Neural cell (in vitro differentiated cells): ENCODE data around the gene TRABD2B. TPM values are rescaled to one million over a fixed set of nuclear protein-coding genes. Genes with fewer than 3 reads are reported as not detected.

Source experiments
- H2AFZ ChIP-seq: fragments of 200-600, 300-800 bp; sonication (generic), shearing (Covaris generic); 2 replicates; pipeline ENCODE4 v1.6.0; 2014; ENCODE audit warnings: low read depth, mild to moderate bottlenecking, antibody characterized with exemption, low read length, moderate library complexity
- H3F3A ChIP-seq: fragments of 200-600 bp; shearing (Covaris generic); 2 replicates; pipeline ENCODE4 v1.6.1; 2016; ENCODE audit warnings: mild to moderate bottlenecking, moderate library complexity, mixed read lengths, antibody characterized with exemption, low read length; ENCODE audit not compliant: insufficient read depth, poor library complexity, severe bottlenecking
- H3K27ac ChIP-seq: fragments of 200-600, 300-800 bp; sonication (generic), shearing (Covaris generic); 2 replicates; pipeline ENCODE4 v1.5.1; 2014; ENCODE audit warnings: mild to moderate bottlenecking, low read length, moderate library complexity
- H3K27me3 ChIP-seq: fragments of 300-800, 200-600 bp; sonication (generic), shearing (Covaris generic); 2 replicates; pipeline ENCODE4 v1.6.0; 2014; ENCODE audit warnings: mild to moderate bottlenecking, low read depth, low read length, moderate library complexity; ENCODE audit not compliant: insufficient read depth
- H3K36me3 ChIP-seq: fragments of 300-800, 200-600 bp; sonication (generic), shearing (Covaris generic); 2 replicates; pipeline ENCODE4 v1.5.1; 2014; ENCODE audit warnings: mild to moderate bottlenecking, antibody characterized with exemption, low read length, moderate library complexity; ENCODE audit not compliant: insufficient read depth
- H3K4me2 ChIP-seq: fragments of 300-800, 200-600 bp; sonication (generic), shearing (Covaris generic); 2 replicates; pipeline ENCODE4 v1.6.0; 2014; ENCODE audit warnings: mild to moderate bottlenecking, low read length
- H3K4me3 ChIP-seq: fragments of 300-800, 200-600 bp; sonication (generic), shearing (Covaris generic); 2 replicates; pipeline ENCODE4 v1.5.1; 2014; ENCODE audit warnings: mild to moderate bottlenecking, low read length, moderate library complexity
- H3K79me2 ChIP-seq: fragments of 200-600 bp; shearing (Covaris generic); replicated peaks from 2 replicates; pipeline ENCODE4 v1.6.0; 2014; ENCODE audit warnings: mild to moderate bottlenecking, low read length, moderate library complexity; ENCODE audit not compliant: insufficient read depth
- H3K9ac ChIP-seq: fragments of 300-800, 200-600 bp; sonication (generic), shearing (Covaris generic); 2 replicates; pipeline ENCODE4 v1.6.1; 2016; ENCODE audit warnings: mild to moderate bottlenecking, low read length, mixed read lengths
- H3K9me2 ChIP-seq: fragments of 200-600 bp; shearing (Covaris generic); 2 replicates; pipeline ENCODE4 v1.6.1; 2016; ENCODE audit warnings: mild to moderate bottlenecking, low read length, mixed read lengths; ENCODE audit not compliant: insufficient read depth
- H3K9me3 ChIP-seq: fragments of 200-600, 300-800 bp; sonication (generic), shearing (Covaris generic); 2 replicates; pipeline ENCODE4 v1.6.1; 2016; ENCODE audit warnings: mild to moderate bottlenecking, mixed run types, low read length, moderate library complexity, mixed read lengths
- H4K20me1 ChIP-seq: fragments of 200-600 bp; shearing (Covaris generic); 2 replicates; pipeline ENCODE4 v1.6.1; 2016; ENCODE audit warnings: mild to moderate bottlenecking, mixed run types; ENCODE audit not compliant: insufficient read depth
- CTCF ChIP-seq: fragments of 450-650 bp; IDR thresholded peaks from 2 replicates; pipeline ENCODE4 v1.5.1; 2014; ENCODE audit warnings: antibody characterized with exemption, mild to moderate bottlenecking, moderate library complexity; ENCODE audit not compliant: poor library complexity, severe bottlenecking
- EP300 ChIP-seq: fragments of 450-650 bp; conservative IDR thresholded peaks from 2 replicates; pipeline ENCODE4 v1.6.1; 2014; ENCODE audit warnings: antibody characterized with exemption, mild to moderate bottlenecking, moderate library complexity; ENCODE audit not compliant: poor library complexity, severe bottlenecking
- EZH2 ChIP-seq: fragments of 200-600, 300-800 bp; shearing (Covaris generic), sonication (generic); IDR thresholded peaks from 2 replicates; pipeline ENCODE4 v1.6.1; 2014; ENCODE audit warnings: antibody characterized with exemption, low read length, borderline replicate concordance, mild to moderate bottlenecking; ENCODE audit not compliant: insufficient read depth, poor library complexity, severe bottlenecking
- MXI1 ChIP-seq: fragments of 450-650 bp; conservative IDR thresholded peaks from 2 replicates; pipeline ENCODE4 v1.6.1; 2014; ENCODE audit warnings: antibody characterized with exemption, mild to moderate bottlenecking; ENCODE audit not compliant: poor library complexity, severe bottlenecking
- POLR2AphosphoS5 ChIP-seq: IDR thresholded peaks from 2 replicates; pipeline ENCODE4 v1.6.1; 2012
- RAD21 ChIP-seq: fragments of 450-650 bp; conservative IDR thresholded peaks from 2 replicates; pipeline ENCODE4 v1.6.1; 2014; ENCODE audit warnings: antibody characterized with exemption, mild to moderate bottlenecking, moderate library complexity
- REST ChIP-seq: IDR thresholded peaks from 2 replicates; pipeline ENCODE4 v1.6.1; 2012; ENCODE audit warnings: borderline replicate concordance
- SMC3 ChIP-seq: fragments of 450-650 bp; conservative IDR thresholded peaks from 2 replicates; pipeline ENCODE4 v1.6.1; 2014; ENCODE audit warnings: antibody characterized with exemption, mild to moderate bottlenecking, moderate library complexity; ENCODE audit not compliant: poor library complexity
- TAF1 ChIP-seq: IDR thresholded peaks from 2 replicates; pipeline ENCODE4 v1.6.1; 2012; ENCODE audit warnings: low read depth
- polyA plus RNA-seq: library from polyadenylated mRNA; depleted of rRNA; stranded (reverse); fragments of >200 nt; gene quantifications from 2 replicates; pipeline ENCODE4 v1.2.3, GENCODE V29; 2014

TRABD2B gene
- polyA plus RNA-seq, 1 donor from 2014 or later = 0.02 TPM

DNA sequence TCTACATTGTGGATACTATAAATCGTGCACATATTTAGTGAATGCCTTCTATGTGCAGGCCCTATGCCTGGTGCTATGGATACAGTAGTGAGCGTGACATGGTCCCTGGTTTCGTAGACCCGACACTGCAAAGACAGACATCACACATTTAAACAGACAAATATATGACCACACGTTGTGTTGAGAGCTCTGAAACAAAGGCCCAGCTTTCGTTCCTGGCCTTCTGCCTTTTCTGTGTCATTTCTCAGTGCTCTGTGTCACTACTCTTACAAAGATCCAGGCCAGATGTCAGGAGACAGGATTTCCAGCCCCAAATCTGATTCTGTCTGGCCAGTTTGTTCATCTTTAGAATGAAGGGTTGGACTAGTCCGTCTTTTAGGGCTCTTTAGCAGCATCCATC, 19.3 kb upstream of the TRABD2B start:
- Histone ChIP-seq H3K27ac (no peak overlapping the region), H3K27me3 (no peaks in the 10 kb centered on the region), H3K79me2 (no peaks in the 10 kb centered on the region), H4K20me1 (no peaks in the 10 kb centered on the region), H3K9me3 (no peaks in the 10 kb centered on the region), H3K9ac (no peak overlapping the region), H3K4me2 (no peak overlapping the region), H3F3A (no peaks in the 10 kb centered on the region), H2AFZ (no peak overlapping the region), H3K4me3 (no peak overlapping the region), H3K9me2 (no peaks in the 10 kb centered on the region), H3K36me3 (no peaks in the 10 kb centered on the region)
- no peak for TF ChIP-seq EP300
- no peak for TF ChIP-seq RAD21
- TF ChIP-seq EZH2 = no peak
- TF ChIP-seq MXI1 = no peak
- TF ChIP-seq TAF1 = no peak
- TF ChIP-seq REST = no peak
- no peak for TF ChIP-seq CTCF
- no peak for TF ChIP-seq SMC3
- TF ChIP-seq POLR2AphosphoS5 = no peak

GRCh38 chr1:48013270-48013669, 16.1 kb upstream of the TRABD2B start:
- H3K27me3 ChIP-seq = no peaks in the 10 kb centered on the region
- no peaks in the 10 kb centered on the region for H3K9me2 ChIP-seq
- H3K79me2 ChIP-seq = no peaks in the 10 kb centered on the region
- no peaks in the 10 kb centered on the region for H4K20me1 ChIP-seq
- H3K27ac ChIP-seq = no peak overlapping the region
- no peak overlapping the region for H3K4me2 ChIP-seq
- no peak overlapping the region for H2AFZ ChIP-seq
- TF ChIP-seq EZH2 (no peak), TAF1 (no peak), SMC3 (no peak), RAD21 (no peak)
- H3K36me3 ChIP-seq = no peaks in the 10 kb centered on the region
- H3K9me3 ChIP-seq = no peaks in the 10 kb centered on the region
- H3F3A ChIP-seq = no peaks in the 10 kb centered on the region
- H3K4me3 ChIP-seq = no peak overlapping the region
- no peak overlapping the region for H3K9ac ChIP-seq

DNA sequence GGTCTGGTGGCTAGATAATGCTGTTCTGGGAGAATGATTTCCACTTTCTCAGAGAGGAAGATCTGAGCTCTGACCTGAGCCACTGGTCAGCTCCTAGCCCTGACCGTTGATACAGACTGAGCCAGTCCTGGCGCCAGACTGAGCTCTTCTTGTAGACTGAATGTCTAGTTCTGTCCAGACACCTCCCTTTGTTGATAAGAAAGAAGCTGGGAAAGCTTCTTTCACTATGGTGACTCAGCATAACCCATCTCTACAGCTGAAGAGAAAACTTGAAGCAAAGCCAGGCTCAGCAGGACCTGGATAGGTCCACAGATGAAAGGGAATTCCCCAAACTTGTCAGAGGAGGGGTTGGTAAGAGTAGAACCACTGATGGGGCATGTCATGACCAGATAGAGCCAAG, 9.9 kb upstream of the TRABD2B start:
- no peak overlapping the region for H2AFZ ChIP-seq
- no peaks in the 10 kb centered on the region for H3K79me2 ChIP-seq

More for the DNA sequence above, 9.9 kb upstream of the TRABD2B start:
- H3K9me3 ChIP-seq = no peaks in the 10 kb centered on the region
- no peak overlapping the region for H3K27ac ChIP-seq
- no peaks in the 10 kb centered on the region for H4K20me1 ChIP-seq
- H3K4me3 ChIP-seq = no peak overlapping the region
- H3K27me3 ChIP-seq = no peaks in the 10 kb centered on the region
- H3K36me3 ChIP-seq = no peaks in the 10 kb centered on the region
- no peaks in the 10 kb centered on the region for H3K9me2 ChIP-seq
- no peak overlapping the region for H3K4me2 ChIP-seq
- no peak overlapping the region for H3K9ac ChIP-seq
- H3F3A ChIP-seq = no peaks in the 10 kb centered on the region
- TF ChIP-seq SMC3 = no peak
- no peak for TF ChIP-seq EZH2
- no peak for TF ChIP-seq CTCF
- TF ChIP-seq POLR2AphosphoS5 = no peak
- TF ChIP-seq MXI1 = no peak
- TF ChIP-seq EP300 = no peak
- TF ChIP-seq RAD21 = no peak
- no peak for TF ChIP-seq REST
- TF ChIP-seq TAF1 = no peak
